GM23338 (cell line): ENCODE results near the gene DUSP21. TPM values are rescaled to one million over a fixed set of nuclear protein-coding genes. Genes with fewer than 3 reads are reported as not detected.

ENCODE experiments used
- ATAC-seq: fragments of 200-7000 bp; cut with Tn5 transposase; 3 replicates; pipeline ENCODE4 v1.9.1; 2020
- DNase-seq: peaks from one replicate; pipeline ENCODE4 v3.0.0-alpha.2; 2015; ENCODE audit warnings: low spot score
- H2AFZ ChIP-seq: fragments of 200-600 bp; sonication (generic); 2 replicates; pipeline ENCODE4 v1.8.0; 2016; ENCODE audit warnings: antibody characterized with exemption, mild to moderate bottlenecking, moderate library complexity
- H3F3A ChIP-seq: fragments of 200-600 bp; sonication (generic); replicated peaks from 2 replicates; pipeline ENCODE4 v1.8.0; 2017; ENCODE audit warnings: antibody characterized with exemption, mixed run types, low read depth
- H3K27ac ChIP-seq: fragments of 200-600 bp; sonication (generic); 2 replicates; pipeline ENCODE4 v1.6.1; 2016; ENCODE audit warnings: low read depth
- H3K27me3 ChIP-seq: fragments of 200-600 bp; sonication (generic); 2 replicates; pipeline ENCODE4 v1.8.0; 2016; ENCODE audit warnings: mild to moderate bottlenecking, mixed run types, moderate library complexity; ENCODE audit not compliant: insufficient read depth
- H3K36me3 ChIP-seq: fragments of 200-600 bp; sonication (generic); 2 replicates; pipeline ENCODE4 v1.8.0; 2016; ENCODE audit warnings: mild to moderate bottlenecking; ENCODE audit not compliant: insufficient read depth
- H3K4me1 ChIP-seq: fragments of 200-600 bp; sonication (generic); 2 replicates; pipeline ENCODE4 v1.8.0; 2016; ENCODE audit warnings: mild to moderate bottlenecking, moderate library complexity; ENCODE audit not compliant: insufficient read depth
- H3K4me2 ChIP-seq: fragments of 200-600 bp; sonication (generic); 2 replicates; pipeline ENCODE4 v1.7.1; 2017; ENCODE audit warnings: mixed run types
- H3K4me3 ChIP-seq: fragments of 200-600 bp; sonication (generic); 2 replicates; pipeline ENCODE4 v1.6.1; 2016; ENCODE audit warnings: mixed run types
- H3K79me2 ChIP-seq: fragments of 200-600 bp; sonication (generic); replicated peaks from 2 replicates; pipeline ENCODE4 v1.8.0; 2017; ENCODE audit warnings: mild to moderate bottlenecking; ENCODE audit not compliant: insufficient read depth
- H3K9me2 ChIP-seq: fragments of 200-600 bp; sonication (generic); 2 replicates; pipeline ENCODE4 v1.8.0; 2017; ENCODE audit not compliant: insufficient read depth
- H4K20me1 ChIP-seq: fragments of 200-600 bp; sonication (generic); replicated peaks from 2 replicates; pipeline ENCODE4 v1.8.0; 2017; ENCODE audit warnings: mild to moderate bottlenecking; ENCODE audit not compliant: insufficient read depth
- H3K27ac Mint-ChIP-seq: 2 replicates; pipeline ENCODE4 v1.8.0; 2020; ENCODE audit warnings: inconsistent platforms, mild to moderate bottlenecking, moderate library complexity, mixed read lengths
- H3K27me3 Mint-ChIP-seq: 3 replicates; pipeline ENCODE4 v1.8.0; 2022; ENCODE audit warnings: low read depth, mild to moderate bottlenecking, moderate library complexity, mixed read lengths, inconsistent platforms; ENCODE audit not compliant: insufficient read depth, poor library complexity
- H3K36me3 Mint-ChIP-seq: 3 replicates; pipeline ENCODE4 v1.8.0; 2021; ENCODE audit warnings: low read depth, mild to moderate bottlenecking, inconsistent platforms, moderate library complexity, mixed read lengths
- H3K4me1 Mint-ChIP-seq: 3 replicates; pipeline ENCODE4 v1.8.0; 2020; ENCODE audit warnings: mild to moderate bottlenecking, inconsistent platforms, mixed read lengths
- H3K4me3 Mint-ChIP-seq: 3 replicates; pipeline ENCODE4 v1.8.0; 2021; ENCODE audit warnings: moderate library complexity, mild to moderate bottlenecking, inconsistent platforms, mixed read lengths
- H3K9me3 Mint-ChIP-seq: 3 replicates; pipeline ENCODE4 v1.8.0; 2020; ENCODE audit warnings: moderate library complexity, mild to moderate bottlenecking, inconsistent platforms, mixed read lengths
- CREB1 ChIP-seq: fragments of 250-450 bp; sonication (Bioruptor Pico); IDR thresholded peaks from 2 replicates; pipeline ENCODE4 v1.5.0; 2020; ENCODE audit warnings: low read depth, mild to moderate bottlenecking, moderate library complexity
- EZH2 ChIP-seq: fragments of 200-600 bp; sonication (generic); IDR thresholded peaks from one replicate; pipeline ENCODE4 v1.8.0; 2017; ENCODE audit warnings: antibody characterized with exemption, mild to moderate bottlenecking, low read depth; ENCODE audit not compliant: unreplicated experiment
- JUNB ChIP-seq: IDR thresholded peaks from one replicate; pipeline ENCODE4 v1.6.1; 2016; ENCODE audit warnings: antibody characterized with exemption; ENCODE audit not compliant: unreplicated experiment
- NANOG ChIP-seq: IDR thresholded peaks from 2 replicates; pipeline ENCODE4 v1.6.1; 2016; ENCODE audit warnings: antibody characterized with exemption, borderline replicate concordance
- POLR2AphosphoS5 ChIP-seq: IDR thresholded peaks from 2 replicates; pipeline ENCODE4 v1.6.1; 2016; ENCODE audit warnings: antibody characterized with exemption, low read depth
- STAT1 ChIP-seq: IDR thresholded peaks from one replicate; pipeline ENCODE4 v1.6.1; 2016; ENCODE audit warnings: antibody characterized with exemption; ENCODE audit not compliant: unreplicated experiment
- ZNF114 ChIP-seq: fragments of 250-450 bp; sonication (Bioruptor Pico); IDR thresholded peaks from 2 replicates; pipeline ENCODE4 v1.5.0; 2020; ENCODE audit warnings: mild to moderate bottlenecking, moderate library complexity
- ZNF331 ChIP-seq: fragments of 250-450 bp; sonication (Bioruptor Pico); IDR thresholded peaks from 2 replicates; pipeline ENCODE4 v1.5.0; 2020; ENCODE audit warnings: low read depth, mild to moderate bottlenecking, moderate library complexity
- polyA plus RNA-seq: library from polyadenylated mRNA; unstranded; fragments of >200 nt; fragmentation: Nextera tagmentation; extraction: Ambion mirVana; gene quantifications from 2 replicates; pipeline ENCODE4 v1.2.1, GENCODE V29; 2016
- total RNA-seq: library from RNA; depleted of rRNA; stranded (reverse); fragments of >200 nt; shearing (Covaris generic); gene quantifications from 2 replicates; pipeline ENCODE4 v1.2.3, GENCODE V29; 2014
- TF ChIP-seq, protein P1 (sequence below): IDR thresholded peaks from 2 replicates; pipeline ENCODE4 v1.6.1; 2016; ENCODE audit warnings: antibody characterized with exemption
- TF ChIP-seq, protein P2 (sequence below): IDR thresholded peaks from one replicate; pipeline ENCODE4 v1.6.1; 2018; ENCODE audit warnings: antibody characterized with exemption; ENCODE audit not compliant: unreplicated experiment
- TF ChIP-seq, protein P3 (sequence below): fragments of 250-450 bp; sonication (Bioruptor Pico); IDR thresholded peaks from 2 replicates; pipeline ENCODE4 v1.5.0; 2020; ENCODE audit warnings: mild to moderate bottlenecking, moderate library complexity
- TF ChIP-seq, protein P4 (sequence below), 2 experiments: fragments of 200-600 bp in 1 of 2; sonication (generic) in 1 of 2; conservative IDR thresholded peaks; 2 replicates each; pipeline versions ENCODE4 v1.5.1 to v1.6.1; 2016 to 2017; ENCODE audit warnings: antibody characterized with exemption in 2 of 2, low read depth in 2 of 2, mild to moderate bottlenecking in 2 of 2, moderate library complexity in 1 of 2

DUSP21 gene
- total and polyA plus RNA-seq, 2 experiments from 2014 or later, result not detected

DNA sequence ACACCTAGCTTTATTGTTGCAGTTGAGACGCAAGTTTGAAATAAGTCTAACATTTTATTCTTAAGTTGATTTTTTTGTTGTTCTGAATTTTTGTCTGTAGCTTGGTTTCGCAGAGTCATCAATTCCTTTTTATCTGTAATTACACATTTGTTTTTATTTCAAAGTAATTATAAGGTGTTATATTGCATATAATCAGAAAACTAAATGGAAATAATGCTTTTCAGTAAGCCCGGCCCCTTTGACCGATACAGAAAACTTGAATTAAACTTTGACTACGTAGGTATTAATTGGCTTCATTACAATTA lies 31.3 kb downstream of the DUSP21 start:
- Histone ChIP-seq H3K9me2 (no peaks in the 10 kb centered on the region), H4K20me1 (peaks cover 6% of the 10 kb centered on the region; the same call in 1 of the 2 replicates), H3K79me2 (peaks cover 75% of the 10 kb centered on the region), H3K27me3 (no peaks in the 10 kb centered on the region), H3K4me3 (peak overlapping the region; percentile 83), H3K4me1 (peaks cover 9% of the 10 kb centered on the region; the same call in 1 of the 2 replicates), H3F3A (no peaks in the 10 kb centered on the region), H3K4me2 (peak overlapping the region; percentile 96), H3K27ac (no peak overlapping the region; the same call in 1 of the 2 replicates), H3K36me3 (no peaks in the 10 kb centered on the region), H2AFZ (no peak overlapping the region)
- no peaks in the 10 kb centered on the region for H3K9me3 Mint-ChIP-seq
- H3K36me3 Mint-ChIP-seq, result peaks cover 7% of the 10 kb centered on the region; the same call in 1 of the 3 replicates
- peaks cover under 1% of the 10 kb centered on the region for H3K27me3 Mint-ChIP-seq
- no peak for ATAC-seq
- TF ChIP-seq, protein P1, sequence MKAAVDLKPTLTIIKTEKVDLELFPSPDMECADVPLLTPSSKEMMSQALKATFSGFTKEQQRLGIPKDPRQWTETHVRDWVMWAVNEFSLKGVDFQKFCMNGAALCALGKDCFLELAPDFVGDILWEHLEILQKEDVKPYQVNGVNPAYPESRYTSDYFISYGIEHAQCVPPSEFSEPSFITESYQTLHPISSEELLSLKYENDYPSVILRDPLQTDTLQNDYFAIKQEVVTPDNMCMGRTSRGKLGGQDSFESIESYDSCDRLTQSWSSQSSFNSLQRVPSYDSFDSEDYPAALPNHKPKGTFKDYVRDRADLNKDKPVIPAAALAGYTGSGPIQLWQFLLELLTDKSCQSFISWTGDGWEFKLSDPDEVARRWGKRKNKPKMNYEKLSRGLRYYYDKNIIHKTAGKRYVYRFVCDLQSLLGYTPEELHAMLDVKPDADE, result no peak
- TF ChIP-seq STAT1 (no peak), EZH2 (no peak), NANOG (no peak), JUNB (no peak), ZNF331 (CRISPR knock-in tag) (no peak), CREB1 (no peak), POLR2AphosphoS5 (no peak), ZNF114 (CRISPR knock-in tag) (no peak)
- TF ChIP-seq, protein P2, sequence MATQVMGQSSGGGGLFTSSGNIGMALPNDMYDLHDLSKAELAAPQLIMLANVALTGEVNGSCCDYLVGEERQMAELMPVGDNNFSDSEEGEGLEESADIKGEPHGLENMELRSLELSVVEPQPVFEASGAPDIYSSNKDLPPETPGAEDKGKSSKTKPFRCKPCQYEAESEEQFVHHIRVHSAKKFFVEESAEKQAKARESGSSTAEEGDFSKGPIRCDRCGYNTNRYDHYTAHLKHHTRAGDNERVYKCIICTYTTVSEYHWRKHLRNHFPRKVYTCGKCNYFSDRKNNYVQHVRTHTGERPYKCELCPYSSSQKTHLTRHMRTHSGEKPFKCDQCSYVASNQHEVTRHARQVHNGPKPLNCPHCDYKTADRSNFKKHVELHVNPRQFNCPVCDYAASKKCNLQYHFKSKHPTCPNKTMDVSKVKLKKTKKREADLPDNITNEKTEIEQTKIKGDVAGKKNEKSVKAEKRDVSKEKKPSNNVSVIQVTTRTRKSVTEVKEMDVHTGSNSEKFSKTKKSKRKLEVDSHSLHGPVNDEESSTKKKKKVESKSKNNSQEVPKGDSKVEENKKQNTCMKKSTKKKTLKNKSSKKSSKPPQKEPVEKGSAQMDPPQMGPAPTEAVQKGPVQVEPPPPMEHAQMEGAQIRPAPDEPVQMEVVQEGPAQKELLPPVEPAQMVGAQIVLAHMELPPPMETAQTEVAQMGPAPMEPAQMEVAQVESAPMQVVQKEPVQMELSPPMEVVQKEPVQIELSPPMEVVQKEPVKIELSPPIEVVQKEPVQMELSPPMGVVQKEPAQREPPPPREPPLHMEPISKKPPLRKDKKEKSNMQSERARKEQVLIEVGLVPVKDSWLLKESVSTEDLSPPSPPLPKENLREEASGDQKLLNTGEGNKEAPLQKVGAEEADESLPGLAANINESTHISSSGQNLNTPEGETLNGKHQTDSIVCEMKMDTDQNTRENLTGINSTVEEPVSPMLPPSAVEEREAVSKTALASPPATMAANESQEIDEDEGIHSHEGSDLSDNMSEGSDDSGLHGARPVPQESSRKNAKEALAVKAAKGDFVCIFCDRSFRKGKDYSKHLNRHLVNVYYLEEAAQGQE, result no peak
- TF ChIP-seq, protein P3, sequence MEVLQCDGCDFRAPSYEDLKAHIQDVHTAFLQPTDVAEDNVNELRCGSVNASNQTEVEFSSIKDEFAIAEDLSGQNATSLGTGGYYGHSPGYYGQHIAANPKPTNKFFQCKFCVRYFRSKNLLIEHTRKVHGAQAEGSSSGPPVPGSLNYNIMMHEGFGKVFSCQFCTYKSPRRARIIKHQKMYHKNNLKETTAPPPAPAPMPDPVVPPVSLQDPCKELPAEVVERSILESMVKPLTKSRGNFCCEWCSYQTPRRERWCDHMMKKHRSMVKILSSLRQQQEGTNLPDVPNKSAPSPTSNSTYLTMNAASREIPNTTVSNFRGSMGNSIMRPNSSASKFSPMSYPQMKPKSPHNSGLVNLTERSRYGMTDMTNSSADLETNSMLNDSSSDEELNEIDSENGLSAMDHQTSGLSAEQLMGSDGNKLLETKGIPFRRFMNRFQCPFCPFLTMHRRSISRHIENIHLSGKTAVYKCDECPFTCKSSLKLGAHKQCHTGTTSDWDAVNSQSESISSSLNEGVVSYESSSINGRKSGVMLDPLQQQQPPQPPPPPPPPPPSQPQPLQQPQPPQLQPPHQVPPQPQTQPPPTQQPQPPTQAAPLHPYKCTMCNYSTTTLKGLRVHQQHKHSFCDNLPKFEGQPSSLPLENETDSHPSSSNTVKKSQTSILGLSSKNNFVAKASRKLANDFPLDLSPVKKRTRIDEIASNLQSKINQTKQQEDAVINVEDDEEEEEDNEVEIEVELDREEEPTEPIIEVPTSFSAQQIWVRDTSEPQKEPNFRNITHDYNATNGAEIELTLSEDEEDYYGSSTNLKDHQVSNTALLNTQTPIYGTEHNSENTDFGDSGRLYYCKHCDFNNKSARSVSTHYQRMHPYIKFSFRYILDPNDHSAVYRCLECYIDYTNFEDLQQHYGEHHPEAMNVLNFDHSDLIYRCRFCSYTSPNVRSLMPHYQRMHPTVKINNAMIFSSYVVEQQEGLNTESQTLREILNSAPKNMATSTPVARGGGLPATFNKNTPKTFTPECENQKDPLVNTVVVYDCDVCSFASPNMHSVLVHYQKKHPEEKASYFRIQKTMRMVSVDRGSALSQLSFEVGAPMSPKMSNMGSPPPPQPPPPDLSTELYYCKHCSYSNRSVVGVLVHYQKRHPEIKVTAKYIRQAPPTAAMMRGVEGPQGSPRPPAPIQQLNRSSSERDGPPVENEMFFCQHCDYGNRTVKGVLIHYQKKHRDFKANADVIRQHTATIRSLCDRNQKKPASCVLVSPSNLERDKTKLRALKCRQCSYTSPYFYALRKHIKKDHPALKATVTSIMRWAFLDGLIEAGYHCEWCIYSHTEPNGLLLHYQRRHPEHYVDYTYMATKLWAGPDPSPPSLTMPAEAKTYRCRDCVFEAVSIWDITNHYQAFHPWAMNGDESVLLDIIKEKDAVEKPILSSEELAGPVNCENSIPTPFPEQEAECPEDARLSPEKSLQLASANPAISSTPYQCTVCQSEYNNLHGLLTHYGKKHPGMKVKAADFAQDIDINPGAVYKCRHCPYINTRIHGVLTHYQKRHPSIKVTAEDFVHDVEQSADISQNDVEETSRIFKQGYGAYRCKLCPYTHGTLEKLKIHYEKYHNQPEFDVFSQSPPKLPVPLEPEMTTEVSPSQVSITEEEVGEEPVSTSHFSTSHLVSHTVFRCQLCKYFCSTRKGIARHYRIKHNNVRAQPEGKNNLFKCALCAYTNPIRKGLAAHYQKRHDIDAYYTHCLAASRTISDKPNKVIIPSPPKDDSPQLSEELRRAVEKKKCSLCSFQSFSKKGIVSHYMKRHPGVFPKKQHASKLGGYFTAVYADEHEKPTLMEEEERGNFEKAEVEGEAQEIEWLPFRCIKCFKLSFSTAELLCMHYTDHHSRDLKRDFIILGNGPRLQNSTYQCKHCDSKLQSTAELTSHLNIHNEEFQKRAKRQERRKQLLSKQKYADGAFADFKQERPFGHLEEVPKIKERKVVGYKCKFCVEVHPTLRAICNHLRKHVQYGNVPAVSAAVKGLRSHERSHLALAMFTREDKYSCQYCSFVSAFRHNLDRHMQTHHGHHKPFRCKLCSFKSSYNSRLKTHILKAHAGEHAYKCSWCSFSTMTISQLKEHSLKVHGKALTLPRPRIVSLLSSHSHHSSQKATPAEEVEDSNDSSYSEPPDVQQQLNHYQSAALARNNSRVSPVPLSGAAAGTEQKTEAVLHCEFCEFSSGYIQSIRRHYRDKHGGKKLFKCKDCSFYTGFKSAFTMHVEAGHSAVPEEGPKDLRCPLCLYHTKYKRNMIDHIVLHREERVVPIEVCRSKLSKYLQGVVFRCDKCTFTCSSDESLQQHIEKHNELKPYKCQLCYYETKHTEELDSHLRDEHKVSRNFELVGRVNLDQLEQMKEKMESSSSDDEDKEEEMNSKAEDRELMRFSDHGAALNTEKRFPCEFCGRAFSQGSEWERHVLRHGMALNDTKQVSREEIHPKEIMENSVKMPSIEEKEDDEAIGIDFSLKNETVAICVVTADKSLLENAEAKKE, result no peak
- TF ChIP-seq, protein P4, sequence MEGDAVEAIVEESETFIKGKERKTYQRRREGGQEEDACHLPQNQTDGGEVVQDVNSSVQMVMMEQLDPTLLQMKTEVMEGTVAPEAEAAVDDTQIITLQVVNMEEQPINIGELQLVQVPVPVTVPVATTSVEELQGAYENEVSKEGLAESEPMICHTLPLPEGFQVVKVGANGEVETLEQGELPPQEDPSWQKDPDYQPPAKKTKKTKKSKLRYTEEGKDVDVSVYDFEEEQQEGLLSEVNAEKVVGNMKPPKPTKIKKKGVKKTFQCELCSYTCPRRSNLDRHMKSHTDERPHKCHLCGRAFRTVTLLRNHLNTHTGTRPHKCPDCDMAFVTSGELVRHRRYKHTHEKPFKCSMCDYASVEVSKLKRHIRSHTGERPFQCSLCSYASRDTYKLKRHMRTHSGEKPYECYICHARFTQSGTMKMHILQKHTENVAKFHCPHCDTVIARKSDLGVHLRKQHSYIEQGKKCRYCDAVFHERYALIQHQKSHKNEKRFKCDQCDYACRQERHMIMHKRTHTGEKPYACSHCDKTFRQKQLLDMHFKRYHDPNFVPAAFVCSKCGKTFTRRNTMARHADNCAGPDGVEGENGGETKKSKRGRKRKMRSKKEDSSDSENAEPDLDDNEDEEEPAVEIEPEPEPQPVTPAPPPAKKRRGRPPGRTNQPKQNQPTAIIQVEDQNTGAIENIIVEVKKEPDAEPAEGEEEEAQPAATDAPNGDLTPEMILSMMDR (conservative IDR thresholded peaks at IDR 0.05; ENCODE audit: low read depth in 2 of 2), result no peak
- H3K27ac Mint-ChIP-seq, result no peak overlapping the region
- H3K4me3 Mint-ChIP-seq, result peak overlapping the region; percentile 93
- H3K4me1 Mint-ChIP-seq, result peaks cover 10% of the 10 kb centered on the region; the same call in 2 of the 3 replicates
- DNase-seq, result no peak
